GM12891 (cell line): ENCODE data around the gene IL25.

Source experiments
- POLR2A ChIP-seq: IDR thresholded peaks from 2 replicates; pipeline ENCODE4 v1.6.1; 2011; ENCODE audit warnings: low read depth, low read length, control low read depth
- POLR2AphosphoS5 ChIP-seq: IDR thresholded peaks from 2 replicates; pipeline ENCODE4 v1.6.1; 2011; ENCODE audit warnings: low read depth, low read length, control low read depth
- POU2F2 ChIP-seq: IDR thresholded peaks from 2 replicates; pipeline ENCODE4 v1.6.1; 2011; ENCODE audit warnings: low read depth, mild to moderate bottlenecking, control low read depth, low read length, moderate library complexity
- SPI1 ChIP-seq: IDR thresholded peaks from 2 replicates; pipeline ENCODE4 v1.6.1; 2011; ENCODE audit warnings: low read depth, low read length, control low read depth
- TAF1 ChIP-seq: IDR thresholded peaks from 2 replicates; pipeline ENCODE4 v1.6.1; 2011; ENCODE audit warnings: low read depth, low read length, control low read depth

GRCh38 chr14:23392613-23393012 is 20.0 kb downstream of the IL25 start:
- TF ChIP-seq TAF1 (no peak), POLR2A (no peak), POLR2AphosphoS5 (no peak), POU2F2 (no peak), SPI1 (no peak)
